Duodenal mucosa (tissue), 2 donors: Measurements from ENCODE around the gene ANO2.

Experiments used
- H3K27ac ChIP-seq: one replicate; pipeline ENCODE4 v1.7.0; 2013; ENCODE audit warnings: low read depth, low read length
- H3K27me3 ChIP-seq, 2 donors: one replicate each; pipeline ENCODE4 v1.7.0; 2013; ENCODE audit warnings: low read length in 2 of 2, control low read depth in 1 of 2; ENCODE audit not compliant: insufficient read depth in 2 of 2, control insufficient read depth in 1 of 2
- H3K36me3 ChIP-seq, 2 donors: one replicate each; pipeline ENCODE4 v1.7.0; 2013; ENCODE audit warnings: low read length in 2 of 2, control low read depth in 1 of 2; ENCODE audit not compliant: insufficient read depth in 2 of 2, control insufficient read depth in 1 of 2
- H3K4me1 ChIP-seq, 2 donors: one replicate each; pipeline ENCODE4 v1.7.0; 2013; ENCODE audit warnings: low read length in 2 of 2, control low read depth in 1 of 2; ENCODE audit not compliant: insufficient read depth in 2 of 2, control insufficient read depth in 1 of 2
- H3K4me3 ChIP-seq, 2 donors: one replicate each; pipeline ENCODE4 v1.7.0; 2013; ENCODE audit warnings: low read length in 2 of 2, low read depth in 1 of 2
- H3K9ac ChIP-seq, 2 donors: one replicate each; pipeline ENCODE4 v1.7.0; 2013; ENCODE audit warnings: low read length in 2 of 2, low read depth in 1 of 2
- H3K9me3 ChIP-seq, 2 donors: one replicate each; pipeline ENCODE4 v1.7.0; 2013; ENCODE audit warnings: low read length in 2 of 2, control low read depth in 1 of 2; ENCODE audit not compliant: control insufficient read depth in 1 of 2

ANO2 gene

DNA sequence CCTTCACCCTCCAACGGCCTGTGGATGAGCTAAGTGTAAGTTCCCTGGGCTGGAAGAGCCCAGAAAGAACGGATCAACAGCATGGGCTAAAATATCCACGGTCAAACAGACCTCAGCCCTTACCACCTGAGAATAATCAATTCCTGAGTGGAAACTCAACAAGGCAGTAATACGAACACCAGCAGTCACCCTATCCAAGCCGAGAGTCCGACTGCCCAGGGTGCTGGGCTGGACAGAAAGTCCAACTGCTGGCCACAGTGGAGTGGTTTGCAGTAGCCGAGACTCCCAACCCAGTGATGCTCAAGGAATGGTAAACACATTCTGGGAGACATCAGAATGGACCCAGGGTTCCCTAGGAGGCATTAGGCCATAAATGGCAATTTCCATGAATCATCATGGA, 36.8 kb downstream of the ANO2 start:
- Histone ChIP-seq H3K27ac (no peak overlapping the region), H3K4me3 (no peak overlapping the region), H3K36me3 (no peaks in the 10 kb centered on the region), H3K4me1 (no peaks in the 10 kb centered on the region), H3K9ac (no peak overlapping the region), H3K9me3 (no peaks in the 10 kb centered on the region), H3K27me3 (peaks cover 0 to 13% of the 10 kb centered on the region in 2 donors)

DNA sequence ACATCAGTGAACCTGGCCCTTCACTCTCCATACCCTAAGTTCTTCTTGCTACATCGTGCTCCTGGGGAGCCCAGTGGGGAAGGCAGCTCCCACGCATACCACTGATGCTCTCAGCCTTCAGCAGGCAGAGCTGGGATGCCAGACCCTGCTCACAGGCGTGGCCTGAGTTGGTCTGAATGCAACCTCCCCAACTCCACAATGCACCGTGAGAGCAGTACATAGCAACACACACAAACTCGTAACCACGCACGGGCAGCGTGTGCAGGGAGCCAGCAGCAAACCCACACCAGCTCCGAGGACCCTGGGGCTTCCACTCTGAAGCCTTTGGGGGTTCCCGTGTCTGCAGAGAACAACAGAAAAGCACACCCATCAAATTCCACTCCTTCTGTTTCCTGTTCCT, 37.3 kb downstream of the ANO2 start:
- H3K9me3 ChIP-seq: no peaks in the 10 kb centered on the region
- peaks cover 0 to 13% of the 10 kb centered on the region in 2 donors for H3K27me3 ChIP-seq
- no peak overlapping the region for H3K27ac ChIP-seq
- H3K36me3 ChIP-seq: no peaks in the 10 kb centered on the region
- no peaks in the 10 kb centered on the region for H3K4me1 ChIP-seq
- H3K4me3 ChIP-seq: no peak overlapping the region
- no peak overlapping the region for H3K9ac ChIP-seq

GRCh38 chr12:5905757-5906156, 39.3 kb downstream of the ANO2 start:
- Histone ChIP-seq H3K27me3 (peaks cover 0 to 9% of the 10 kb centered on the region in 2 donors), H3K9me3 (no peaks in the 10 kb centered on the region), H3K4me1 (no peaks in the 10 kb centered on the region), H3K9ac (no peak overlapping the region), H3K4me3 (no peak overlapping the region), H3K27ac (no peak overlapping the region), H3K36me3 (no peaks in the 10 kb centered on the region)

DNA sequence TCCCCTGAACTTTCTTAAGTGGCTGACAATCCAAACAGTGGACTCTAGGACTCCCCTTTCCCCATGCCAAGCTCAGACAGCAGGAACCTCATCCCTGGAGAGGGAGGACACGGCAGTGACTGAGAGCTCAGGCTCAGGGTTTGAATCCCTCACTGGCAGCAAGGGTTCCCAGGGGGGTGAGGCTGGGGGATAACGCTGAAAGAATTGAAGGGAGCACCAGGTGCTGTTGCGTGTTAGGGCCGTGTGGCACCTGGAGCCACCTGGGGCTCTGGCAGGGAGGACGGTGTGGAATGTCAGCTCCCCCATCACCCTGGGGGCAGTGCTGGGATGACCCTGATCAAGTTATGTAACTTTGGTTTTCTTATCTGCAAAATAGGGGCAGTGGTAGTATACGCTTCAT, 40.1 kb downstream of the ANO2 start:
- H3K27ac ChIP-seq: no peak overlapping the region
- H3K27me3 ChIP-seq: peaks cover 0 to 11% of the 10 kb centered on the region in 2 donors
- H3K9me3 ChIP-seq: no peaks in the 10 kb centered on the region
- no peaks in the 10 kb centered on the region for H3K36me3 ChIP-seq
- no peak overlapping the region for H3K4me3 ChIP-seq
- H3K4me1 ChIP-seq: no peaks in the 10 kb centered on the region
- H3K9ac ChIP-seq: no peak overlapping the region

DNA sequence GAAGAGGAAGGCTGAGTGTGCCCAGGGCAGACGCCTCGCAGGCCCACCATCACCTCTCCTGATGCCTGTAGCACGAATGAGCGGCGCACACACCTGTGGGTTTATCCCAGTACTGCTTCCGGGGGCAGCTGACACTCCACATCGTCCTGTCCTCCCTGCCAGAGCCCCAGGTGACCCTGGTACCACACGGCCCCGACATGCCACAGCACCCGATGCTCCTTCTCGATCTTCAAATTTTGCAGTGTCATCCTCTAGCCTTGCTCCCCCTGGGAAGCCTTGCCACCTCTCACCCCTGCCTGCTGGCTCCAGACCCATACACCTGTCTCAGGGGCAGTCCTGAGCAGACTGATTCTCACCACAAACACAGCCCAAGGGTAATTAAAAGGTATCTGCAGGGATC, 40.6 kb downstream of the ANO2 start:
- Histone ChIP-seq H3K4me3 (no peak overlapping the region), H3K27ac (no peak overlapping the region)

GRCh38 chr12:5902736-5903135, 42.3 kb downstream of the ANO2 start:
- Histone ChIP-seq H3K27ac (no peak overlapping the region), H3K4me3 (no peak overlapping the region), H3K4me1 (no peaks in the 10 kb centered on the region), H3K36me3 (no peaks in the 10 kb centered on the region), H3K9ac (no peak overlapping the region), H3K27me3 (peaks cover 0 to 14% of the 10 kb centered on the region in 2 donors), H3K9me3 (no peaks in the 10 kb centered on the region)

More for the DNA sequence above, 40.6 kb downstream of the ANO2 start:
- Histone ChIP-seq H3K9ac (no peak overlapping the region), H3K36me3 (no peaks in the 10 kb centered on the region), H3K27me3 (peaks cover 0 to 16% of the 10 kb centered on the region in 2 donors), H3K4me1 (no peaks in the 10 kb centered on the region), H3K9me3 (no peaks in the 10 kb centered on the region)

- Histone ChIP-seq H3K9me3 (no peaks in the 10 kb centered on the region), H3K4me1 (no peaks in the 10 kb centered on the region), H3K36me3 (no peaks in the 10 kb centered on the region), H3K27ac (no peak overlapping the region), H3K9ac (no peak overlapping the region), H3K4me3 (no peak overlapping the region), H3K27me3 (peaks cover 0 to 14% of the 10 kb centered on the region in 2 donors)
Observed at GRCh38 chr12:5901416-5901815, 43.6 kb downstream of the ANO2 start.

DNA sequence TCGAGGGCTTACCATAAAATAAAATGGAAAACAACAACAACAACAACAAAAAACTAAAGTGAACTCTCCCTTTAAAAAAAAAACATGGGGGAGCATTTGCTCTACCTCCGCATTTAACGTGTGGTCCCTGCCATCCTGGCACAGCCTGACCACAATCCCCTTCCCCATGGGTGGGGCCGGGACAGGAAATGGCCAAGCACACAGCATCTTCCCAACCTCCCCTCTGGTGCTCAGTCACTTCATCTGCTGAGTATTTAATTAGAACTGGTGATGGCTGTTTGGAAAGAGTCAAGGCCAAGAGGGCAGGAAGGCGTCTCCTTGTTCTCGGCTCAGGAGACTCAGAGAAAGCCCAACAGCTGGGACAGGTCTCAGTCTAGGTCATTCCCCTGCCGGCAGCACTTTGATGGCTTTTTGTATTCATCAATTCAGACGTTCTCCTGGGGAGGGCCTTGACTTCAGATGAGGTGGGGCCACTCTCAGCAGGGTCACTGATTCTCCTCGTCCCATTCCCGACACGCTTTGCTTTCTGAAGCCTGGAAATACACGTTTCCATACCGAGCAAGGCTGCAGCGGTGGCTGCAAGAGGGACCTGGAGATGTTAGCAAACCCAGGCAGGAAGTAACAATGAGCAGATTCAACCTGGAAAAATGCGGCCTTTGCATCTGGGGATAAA, 44.4 kb downstream of the ANO2 start:
- Histone ChIP-seq H3K4me1 (no peaks in the 10 kb centered on the region), H3K4me3 (no peak overlapping the region), H3K9me3 (no peaks in the 10 kb centered on the region), H3K27me3 (peaks cover 0 to 14% of the 10 kb centered on the region in 2 donors), H3K9ac (no peak overlapping the region), H3K36me3 (no peaks in the 10 kb centered on the region), H3K27ac (no peak overlapping the region)

DNA sequence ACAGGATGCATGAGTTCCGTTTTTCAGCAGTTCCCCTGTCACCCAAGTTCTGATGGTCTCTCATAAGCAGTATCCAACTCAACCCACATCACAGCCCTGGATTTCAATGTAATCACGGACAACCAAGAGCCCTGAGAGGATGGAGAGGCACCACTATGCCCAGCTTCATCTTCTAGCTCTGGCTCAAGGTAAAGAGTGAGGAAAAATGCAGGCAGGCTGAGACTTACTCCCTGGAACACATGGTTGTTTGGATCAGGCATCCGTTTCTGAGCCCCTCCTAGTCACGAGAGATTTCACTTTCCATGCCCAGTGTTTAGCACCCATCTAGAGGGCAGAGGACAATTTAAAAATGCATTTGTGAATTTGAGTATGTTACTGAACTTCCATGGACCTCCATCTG, 45.0 kb downstream of the ANO2 start:
- Histone ChIP-seq H3K4me3 (no peak overlapping the region), H3K36me3 (no peaks in the 10 kb centered on the region), H3K9me3 (no peaks in the 10 kb centered on the region), H3K27me3 (peaks cover 0 to 14% of the 10 kb centered on the region in 2 donors), H3K4me1 (no peaks in the 10 kb centered on the region), H3K9ac (no peak overlapping the region), H3K27ac (no peak overlapping the region)

GRCh38 chr12:5899675-5900074, 45.4 kb downstream of the ANO2 start:
- Histone ChIP-seq H3K9me3 (no peaks in the 10 kb centered on the region), H3K9ac (no peak overlapping the region), H3K4me1 (no peaks in the 10 kb centered on the region), H3K27me3 (peaks cover 0 to 14% of the 10 kb centered on the region in 2 donors), H3K4me3 (no peak overlapping the region), H3K27ac (no peak overlapping the region), H3K36me3 (no peaks in the 10 kb centered on the region)
